Activated CD4-positive, alpha-beta T cell treated with anti-CD3 and anti-CD28 coated beads, Interleukin-2, amount 50 U/mL, for 1 hour (primary cell): ENCODE data around the gene PBX3.
"Not testable (repeated sequence)": the region's sequence is repeated elsewhere in the genome, so short reads cannot be mapped to it uniquely, and the experiment has no call there.

ENCODE experiments used
- DNase-seq: peaks from one replicate; pipeline ENCODE4 v3.0.0-alpha.2; 2020

Gene PBX3

GRCh38 chr9:125778538-125779219 lies 31.5 kb downstream of the PBX3 start:
- DNase-seq = not testable (repeated sequence)

GRCh38 chr9:125779220-125779565 lies 32.0 kb downstream of the PBX3 start:
- DNase-seq = not testable (repeated sequence)

- no peak for DNase-seq
These were observed 35.5 kb downstream of the PBX3 start for GRCh38 chr9:125782718-125783117.

GRCh38 chr9:125784286-125785049 lies 37.3 kb downstream of the PBX3 start:
- no peak for DNase-seq

GRCh38 chr9:125785248-125785751 lies 38.1 kb downstream of the PBX3 start:
- DNase-seq = no peak

- no peak for DNase-seq
These were observed 40.5 kb downstream of the PBX3 start for GRCh38 chr9:125787715-125788114.

GRCh38 chr9:125789196-125789595 lies 42.0 kb downstream of the PBX3 start:
- DNase-seq = no peak

GRCh38 chr9:125794708-125795107 lies 47.5 kb downstream of the PBX3 start:
- no peak for DNase-seq

GRCh38 chr9:125795970-125796596 lies 48.9 kb downstream of the PBX3 start:
- no peak for DNase-seq

- DNase-seq = no peak
These were observed 50.8 kb downstream of the PBX3 start for GRCh38 chr9:125797930-125798329.

GRCh38 chr9:125803526-125803925 lies 56.4 kb downstream of the PBX3 start:
- no peak for DNase-seq

GRCh38 chr9:125805057-125805456 lies 57.9 kb downstream of the PBX3 start:
- no peak for DNase-seq

GRCh38 chr9:125805586-125805985 lies 58.4 kb downstream of the PBX3 start:
- DNase-seq = no peak

GRCh38 chr9:125807079-125807478 lies 59.9 kb downstream of the PBX3 start:
- no peak for DNase-seq

GRCh38 chr9:125810161-125810560 lies 63.0 kb downstream of the PBX3 start:
- no peak for DNase-seq

GRCh38 chr9:125811002-125811401 lies 63.8 kb downstream of the PBX3 start:
- no peak for DNase-seq

- no peak for DNase-seq
These were observed 65.2 kb downstream of the PBX3 start for GRCh38 chr9:125812403-125812802.

GRCh38 chr9:125815568-125815967 lies 68.4 kb downstream of the PBX3 start:
- DNase-seq = no peak

- no peak for DNase-seq
These were observed 69.1 kb downstream of the PBX3 start for GRCh38 chr9:125816321-125816720.

GRCh38 chr9:125820100-125820804 lies 73.1 kb downstream of the PBX3 start:
- no peak for DNase-seq

- DNase-seq = no peak
These were observed 73.9 kb downstream of the PBX3 start for GRCh38 chr9:125821078-125821477.

- no peak for DNase-seq
These were observed 75.0 kb downstream of the PBX3 start for GRCh38 chr9:125822160-125822559.

GRCh38 chr9:125822902-125823301 lies 75.7 kb downstream of the PBX3 start:
- no peak for DNase-seq
